ENCODE data around the gene OLFM4. TPM values are rescaled to one million over a fixed set of nuclear protein-coding genes. Genes with fewer than 3 reads are reported as not detected.

Gene OLFM4
- total RNA-seq, 1 experiment from 2014 or later: 0.12 TPM

GRCh38 chr13:52978989-52979388 is 49.6 kb upstream of the OLFM4 start:
- H3K9me3 ChIP-seq (ENCODE audit: control insufficient read depth in 1 of 2, insufficient read depth in 1 of 2, low read depth in 1 of 2, low read length in 2 of 2): no peaks in the 10 kb centered on the region
- DNase-seq (ENCODE audit: low read depth, low spot score) (no peak), ATAC-seq (no peak)
- no peaks in the 10 kb centered on the region for H4K20me1 ChIP-seq (ENCODE audit: insufficient read depth)
- no peak overlapping the region for H3K27ac ChIP-seq (ENCODE audit: low read depth, low read length)
- RAD21 ChIA-PET (ENCODE audit: low non-redundant PET in 1 of 2, low total read pairs in 2 of 2, uncharacterized antibody in 2 of 2, unreplicated experiment in 2 of 2): no interaction called here
- H2AFZ ChIP-seq (ENCODE audit: low read depth, low read length, poor library complexity, severe bottlenecking): no peak overlapping the region
- no peaks in the 10 kb centered on the region for H3K9me2 ChIP-seq (ENCODE audit: insufficient read depth)
- POLR2A ChIA-PET: no interaction called here
- H3K4me3 ChIP-seq (replicated peaks in 1 of 2; ENCODE audit: low read depth in 1 of 2, low read length in 2 of 2): no peak overlapping the region
- no TSS peak for BruUV-seq (replicated peaks)
- TF ChIP-seq FOSL1 (IDR thresholded peaks at IDR 0.05; ENCODE audit: low read depth): no peak
- TF ChIP-seq EGR1 (IDR thresholded peaks at IDR 0.05; ENCODE audit: low read depth): no peak
- no peaks in the 10 kb centered on the region for H3K79me2 ChIP-seq (ENCODE audit: insufficient read depth, low read length)
- CTCF ChIA-PET: no interaction called here
- no peak overlapping the region for H3K9ac ChIP-seq (ENCODE audit: low read length)
- H3K4me2 ChIP-seq (ENCODE audit: low read length): no peak overlapping the region
- intact Hi-C loops (cut with micrococcal nuclease): no loop called here
- H3K27me3 ChIP-seq (ENCODE audit: insufficient read depth, low read length): peaks cover 11% of the 10 kb centered on the region; the same call in 1 of the 2 replicates
- no peaks in the 10 kb centered on the region for H3K36me3 ChIP-seq (ENCODE audit: control insufficient read depth in 1 of 2, insufficient read depth in 2 of 2, low read length in 2 of 2)
- H3K4me1 ChIP-seq (ENCODE audit: control insufficient read depth in 1 of 2, insufficient read depth in 2 of 2, low read length in 2 of 2): no peaks in the 10 kb centered on the region

GRCh38 chr13:52980695-52981094 is 47.9 kb upstream of the OLFM4 start:
- POLR2A ChIA-PET: no interaction called here
- H3K4me2 ChIP-seq (ENCODE audit: low read length): no peak overlapping the region

More at GRCh38 chr13:52980695-52981094, 47.9 kb upstream of the OLFM4 start:
- Histone ChIP-seq H3K27me3 (ENCODE audit: insufficient read depth, low read length) (peaks cover 11% of the 10 kb centered on the region; the same call in 1 of the 2 replicates), H3K27ac (ENCODE audit: low read depth, low read length) (no peak overlapping the region), H4K20me1 (ENCODE audit: insufficient read depth) (no peaks in the 10 kb centered on the region), H3K9me2 (ENCODE audit: insufficient read depth) (no peaks in the 10 kb centered on the region), H3K36me3 (ENCODE audit: control insufficient read depth in 1 of 2, insufficient read depth in 2 of 2, low read length in 2 of 2) (no peaks in the 10 kb centered on the region), H3K9ac (ENCODE audit: low read length) (no peak overlapping the region), H3K4me1 (ENCODE audit: control insufficient read depth in 1 of 2, insufficient read depth in 2 of 2, low read length in 2 of 2) (no peaks in the 10 kb centered on the region), H2AFZ (ENCODE audit: low read depth, low read length, poor library complexity, severe bottlenecking) (no peak overlapping the region), H3K9me3 (ENCODE audit: control insufficient read depth in 1 of 2, insufficient read depth in 1 of 2, low read depth in 1 of 2, low read length in 2 of 2) (no peaks in the 10 kb centered on the region), H3K4me3 (replicated peaks in 1 of 2; ENCODE audit: low read depth in 1 of 2, low read length in 2 of 2) (no peak overlapping the region), H3K79me2 (ENCODE audit: insufficient read depth, low read length) (no peaks in the 10 kb centered on the region)
- RAD21 ChIA-PET (ENCODE audit: low non-redundant PET in 1 of 2, low total read pairs in 2 of 2, uncharacterized antibody in 2 of 2, unreplicated experiment in 2 of 2): no interaction called here
- ATAC-seq (no peak), DNase-seq (ENCODE audit: low read depth, low spot score) (no peak)
- no peak for TF ChIP-seq SIN3A (IDR thresholded peaks at IDR 0.05; ENCODE audit: low read depth)
- no peak for TF ChIP-seq POLR2A (IDR thresholded peaks at IDR 0.05; ENCODE audit: borderline replicate concordance, extremely low read depth, insufficient read depth, insufficient read length)
- no peak for TF ChIP-seq RAD21 (IDR thresholded peaks at IDR 0.05; ENCODE audit: low read depth)
- TF ChIP-seq EZH2phosphoT487 (IDR thresholded peaks at IDR 0.05; ENCODE audit: borderline replicate concordance): no peak
- TF ChIP-seq ELF1 (IDR thresholded peaks at IDR 0.05; ENCODE audit: borderline replicate concordance, low read depth): no peak
- TF ChIP-seq ATF3 (IDR thresholded peaks at IDR 0.05): no peak
- TF ChIP-seq ZNF274 (IDR thresholded peaks at IDR 0.05; ENCODE audit: low read depth, low read length): no peak
- no peak for TF ChIP-seq ZBTB33 (IDR thresholded peaks at IDR 0.05; ENCODE audit: extremely low read depth, insufficient replicate concordance, low read length)
- no peak for TF ChIP-seq TCF7L2 (IDR thresholded peaks at IDR 0.05; ENCODE audit: borderline replicate concordance, extremely low read depth, insufficient read depth, insufficient read length)
- TF ChIP-seq ZFX (IDR thresholded peaks at IDR 0.05): no peak
- TF ChIP-seq MAX (IDR thresholded peaks at IDR 0.05): no peak
- no peak for TF ChIP-seq SP1 (IDR thresholded peaks at IDR 0.05; ENCODE audit: low read depth)
- TF ChIP-seq REST (IDR thresholded peaks at IDR 0.05; ENCODE audit: low read depth): no peak
- no peak for TF ChIP-seq YY1 (IDR thresholded peaks at IDR 0.05; ENCODE audit: extremely low read depth, insufficient replicate concordance, low read depth, low read length)
- TF ChIP-seq EZH2 (IDR thresholded peaks at IDR 0.05): no peak
- no TSS peak for BruUV-seq (replicated peaks)
- CTCF ChIA-PET: no interaction called here
- intact Hi-C loops (cut with micrococcal nuclease): no loop called here

All from HCT116 (cell line).